SK-N-MC (cell line): ENCODE measurements around the gene PRDM16.

Experiments
- EZH2 ChIP-seq: fragments of 200-600 bp; sonication (generic); IDR thresholded peaks from one replicate; pipeline ENCODE4 v1.6.1; 2017; ENCODE audit warnings: antibody characterized with exemption
- POLR2AphosphoS5 ChIP-seq: IDR thresholded peaks from 2 replicates; pipeline ENCODE4 v1.6.1; 2012; ENCODE audit warnings: mild to moderate bottlenecking, low read depth, low read length, borderline replicate concordance

DNA sequence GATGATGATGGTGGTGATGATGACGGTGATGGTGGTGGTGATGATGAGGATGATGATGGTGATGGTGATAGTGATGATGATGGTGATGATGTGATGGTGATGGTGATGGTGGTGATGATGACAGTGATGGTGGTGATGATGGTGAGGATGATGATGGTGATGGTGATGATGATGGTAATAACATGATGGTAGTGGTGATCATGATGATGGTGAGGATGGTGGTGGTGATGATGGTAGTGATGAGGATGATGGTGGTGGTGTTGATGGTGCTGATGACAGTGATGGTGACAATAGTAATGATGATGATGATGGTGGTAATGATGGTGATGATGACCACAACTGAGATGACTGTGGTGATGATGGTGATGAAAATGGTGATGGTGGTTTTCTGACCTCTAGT is 42.9 kb upstream of the PRDM16 start:
- TF ChIP-seq POLR2AphosphoS5: no peak
- TF ChIP-seq EZH2: no peak
